Measurements from ENCODE around the gene LGI1.

DNA sequence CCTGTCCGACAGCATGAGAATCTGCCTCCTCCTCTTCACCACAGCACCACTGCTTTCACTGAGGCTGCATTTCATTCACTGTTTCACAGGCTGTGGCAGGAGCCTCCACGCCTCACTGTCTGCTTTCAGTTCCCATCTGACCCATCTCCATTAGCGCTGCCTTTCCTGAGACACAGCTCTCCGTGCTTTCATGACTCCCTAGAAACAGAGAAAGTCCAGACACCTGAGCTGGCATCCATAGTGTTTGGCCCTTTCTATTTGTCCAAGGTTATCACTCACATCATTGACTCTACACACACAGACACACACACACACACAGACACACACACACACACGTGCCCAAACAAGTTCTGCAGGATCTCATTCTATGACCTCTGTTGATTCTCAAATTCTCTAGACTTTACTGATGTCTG lies 5.2 kb downstream of the LGI1 start:
- TF ChIP-seq CTCF (IDR thresholded peaks at IDR 0.05; ENCODE audit: insufficient read depth, low read length, poor library complexity, severe bottlenecking) = no peak
- TF ChIP-seq EZH2phosphoT487 (conservative IDR thresholded peaks at IDR 0.05; ENCODE audit: low read length) = no peak

Data from SU-DHL-6 (cell line).